SU-DHL-6 (cell line): ENCODE results near the gene MRPS33.
"Not testable (repeated sequence)": the region's sequence is repeated elsewhere in the genome, so short reads cannot be mapped to it uniquely, and the experiment has no call there.

Source experiments
- EZH2phosphoT487 ChIP-seq: fragments of 200-600 bp; sonication (generic), shearing (Covaris generic); conservative IDR thresholded peaks from 2 replicates; pipeline ENCODE4 v1.6.1; 2018; ENCODE audit warnings: mild to moderate bottlenecking, antibody characterized with exemption, low read length, moderate library complexity, mixed read lengths
- TF ChIP-seq, protein P1 (sequence below): fragments of 200-600 bp; sonication (generic); IDR thresholded peaks from one replicate; pipeline ENCODE4 v1.5.1; 2017; ENCODE audit warnings: antibody characterized with exemption, mild to moderate bottlenecking, low read length, moderate library complexity; ENCODE audit not compliant: insufficient read depth, poor library complexity, severe bottlenecking

GRCh38 chr7:141038100-141038499 lies 23.3 kb upstream of the MRPS33 start:
- TF ChIP-seq, protein P1, sequence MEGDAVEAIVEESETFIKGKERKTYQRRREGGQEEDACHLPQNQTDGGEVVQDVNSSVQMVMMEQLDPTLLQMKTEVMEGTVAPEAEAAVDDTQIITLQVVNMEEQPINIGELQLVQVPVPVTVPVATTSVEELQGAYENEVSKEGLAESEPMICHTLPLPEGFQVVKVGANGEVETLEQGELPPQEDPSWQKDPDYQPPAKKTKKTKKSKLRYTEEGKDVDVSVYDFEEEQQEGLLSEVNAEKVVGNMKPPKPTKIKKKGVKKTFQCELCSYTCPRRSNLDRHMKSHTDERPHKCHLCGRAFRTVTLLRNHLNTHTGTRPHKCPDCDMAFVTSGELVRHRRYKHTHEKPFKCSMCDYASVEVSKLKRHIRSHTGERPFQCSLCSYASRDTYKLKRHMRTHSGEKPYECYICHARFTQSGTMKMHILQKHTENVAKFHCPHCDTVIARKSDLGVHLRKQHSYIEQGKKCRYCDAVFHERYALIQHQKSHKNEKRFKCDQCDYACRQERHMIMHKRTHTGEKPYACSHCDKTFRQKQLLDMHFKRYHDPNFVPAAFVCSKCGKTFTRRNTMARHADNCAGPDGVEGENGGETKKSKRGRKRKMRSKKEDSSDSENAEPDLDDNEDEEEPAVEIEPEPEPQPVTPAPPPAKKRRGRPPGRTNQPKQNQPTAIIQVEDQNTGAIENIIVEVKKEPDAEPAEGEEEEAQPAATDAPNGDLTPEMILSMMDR: not testable (repeated sequence)
- not testable (repeated sequence) for TF ChIP-seq EZH2phosphoT487
